H9 (cell line): Measurements from ENCODE around the gene FGD6. TPM values are rescaled to one million over a fixed set of nuclear protein-coding genes. Genes with fewer than 3 reads are reported as not detected.

Experiments
- DNase-seq: peaks from one replicate; pipeline ENCODE4 v3.0.0-alpha.2; 2017
- H2AFZ ChIP-seq: one replicate; pipeline ENCODE4 v1.6.1; 2013; ENCODE audit warnings: mild to moderate bottlenecking, low read length, control low read depth, moderate library complexity
- H2AK5ac ChIP-seq: 2 replicates; pipeline ENCODE4 v1.6.1; 2013; ENCODE audit warnings: low read length, control low read depth, mixed read lengths; ENCODE audit not compliant: insufficient read length
- H2BK120ac ChIP-seq: one replicate; pipeline ENCODE4 v1.6.1; 2013; ENCODE audit warnings: low read depth, mild to moderate bottlenecking, low read length, control low read depth, inconsistent platforms; ENCODE audit not compliant: poor library complexity, severe bottlenecking
- H2BK12ac ChIP-seq: 2 replicates; pipeline ENCODE4 v1.6.1; 2013; ENCODE audit warnings: low read length, control low read depth, mixed read lengths, low read depth; ENCODE audit not compliant: insufficient read length
- H2BK15ac ChIP-seq: 2 replicates; pipeline ENCODE4 v1.6.1; 2013; ENCODE audit warnings: low read depth, low read length, control low read depth
- H2BK20ac ChIP-seq: one replicate; pipeline ENCODE4 v1.6.1; 2013; ENCODE audit warnings: low read depth, mild to moderate bottlenecking, low read length, control low read depth, inconsistent platforms; ENCODE audit not compliant: poor library complexity, severe bottlenecking
- H2BK5ac ChIP-seq: 2 replicates; pipeline ENCODE4 v1.6.1; 2013; ENCODE audit warnings: low read length, control low read depth, mixed read lengths; ENCODE audit not compliant: insufficient read length
- H3K14ac ChIP-seq: 2 replicates; pipeline ENCODE4 v1.6.1; 2013; ENCODE audit warnings: low read length, control low read depth; ENCODE audit not compliant: insufficient read depth
- H3K18ac ChIP-seq: 2 replicates; pipeline ENCODE4 v1.6.1; 2013; ENCODE audit warnings: low read depth, mild to moderate bottlenecking, mixed read lengths, low read length, control low read depth; ENCODE audit not compliant: insufficient read length
- H3K23ac ChIP-seq: 2 replicates; pipeline ENCODE4 v1.6.1; 2013; ENCODE audit warnings: low read length, control low read depth, mixed read lengths, low read depth; ENCODE audit not compliant: insufficient read length
- H3K23me2 ChIP-seq: 2 replicates; pipeline ENCODE4 v1.6.1; 2013; ENCODE audit warnings: low read depth, mild to moderate bottlenecking, mixed read lengths, low read length, control low read depth; ENCODE audit not compliant: insufficient read length, poor library complexity, severe bottlenecking
- H3K27ac ChIP-seq: 2 replicates; pipeline ENCODE4 v1.5.1; 2013; ENCODE audit warnings: low read length, control low read depth, mixed read lengths, low read depth; ENCODE audit not compliant: insufficient read length
- H3K27me3 ChIP-seq: 2 replicates; pipeline ENCODE4 v1.6.1; 2013; ENCODE audit warnings: low read length, control low read depth, inconsistent platforms; ENCODE audit not compliant: insufficient read depth
- H3K4ac ChIP-seq: 2 replicates; pipeline ENCODE4 v1.6.1; 2013; ENCODE audit warnings: low read depth, mild to moderate bottlenecking, control low read depth, inconsistent platforms, low read length, moderate library complexity
- H3K4me1 ChIP-seq: 2 replicates; pipeline ENCODE4 v1.6.1; 2013; ENCODE audit warnings: low read length, control low read depth, inconsistent platforms; ENCODE audit not compliant: insufficient read depth
- H3K4me2 ChIP-seq: 2 replicates; pipeline ENCODE4 v1.6.1; 2013; ENCODE audit warnings: low read length, control low read depth, mixed read lengths; ENCODE audit not compliant: insufficient read length, insufficient read depth
- H3K56ac ChIP-seq: 2 replicates; pipeline ENCODE4 v1.6.1; 2013; ENCODE audit warnings: low read depth, mild to moderate bottlenecking, mixed read lengths, low read length, control low read depth; ENCODE audit not compliant: insufficient read length
- H3K79me1 ChIP-seq: 2 replicates; pipeline ENCODE4 v1.6.1; 2013; ENCODE audit warnings: low read depth, mild to moderate bottlenecking, moderate library complexity, low read length, control low read depth, inconsistent platforms; ENCODE audit not compliant: insufficient read depth, poor library complexity, severe bottlenecking
- H3K79me2 ChIP-seq: 2 replicates; pipeline ENCODE4 v1.6.1; 2013; ENCODE audit warnings: low read length, control low read depth, inconsistent platforms; ENCODE audit not compliant: insufficient read depth
- H3K9ac ChIP-seq: 2 replicates; pipeline ENCODE4 v1.6.1; 2013; ENCODE audit warnings: low read length, control low read depth, mixed read lengths; ENCODE audit not compliant: insufficient read length; ENCODE audit errors: extremely low read depth
- H3K9me3 ChIP-seq: one replicate; pipeline ENCODE4 v1.6.1; 2013; ENCODE audit warnings: low read depth, low read length, inconsistent platforms; ENCODE audit not compliant: control insufficient read depth
- H3T11ph ChIP-seq: one replicate; pipeline ENCODE4 v1.6.1; 2013; ENCODE audit warnings: mild to moderate bottlenecking, low read length, control low read depth, inconsistent platforms
- H4K20me1 ChIP-seq: one replicate; pipeline ENCODE4 v1.6.1; 2013; ENCODE audit not compliant: control insufficient read depth, insufficient read length, insufficient read depth
- H4K5ac ChIP-seq: 2 replicates; pipeline ENCODE4 v1.6.1; 2013; ENCODE audit warnings: low read depth, mild to moderate bottlenecking, mixed read lengths, low read length, control low read depth; ENCODE audit not compliant: insufficient read length
- H4K8ac ChIP-seq: replicated peaks from 2 replicates; pipeline ENCODE4 v1.6.1; 2013; ENCODE audit warnings: low read length, control low read depth, mixed read lengths, low read depth; ENCODE audit not compliant: insufficient read length
- H4K91ac ChIP-seq: 2 replicates; pipeline ENCODE4 v1.6.1; 2013; ENCODE audit warnings: low read depth, mild to moderate bottlenecking, moderate library complexity, mixed read lengths, low read length, control low read depth; ENCODE audit not compliant: insufficient read length
- H3K27ac Mint-ChIP-seq, 3 experiments: 2 replicates in 2 of 3; 3 replicates in 1 of 3; pipeline ENCODE4 v1.8.0; 2020 to 2021; ENCODE audit warnings: mixed read lengths in 3 of 3, mild to moderate bottlenecking in 1 of 3, moderate library complexity in 1 of 3
- H3K27me3 Mint-ChIP-seq: 2 replicates; pipeline ENCODE4 v1.8.0; 2021; ENCODE audit warnings: low read depth, mild to moderate bottlenecking, moderate library complexity, mixed read lengths
- H3K36me3 Mint-ChIP-seq, 3 experiments: 2 replicates in 2 of 3; 3 replicates in 1 of 3; pipeline ENCODE4 v1.8.0; 2020 to 2021; ENCODE audit warnings: low read depth in 3 of 3, mixed read lengths in 3 of 3; ENCODE audit not compliant: insufficient read depth in 1 of 3
- H3K4me1 Mint-ChIP-seq, 2 experiments: 2 replicates each; pipeline ENCODE4 v1.8.0; 2020; ENCODE audit warnings: mixed read lengths in 2 of 2
- H3K4me3 Mint-ChIP-seq, 2 experiments: 2 replicates in 1 of 2; 3 replicates in 1 of 2; pipeline ENCODE4 v1.8.0; 2020 to 2021; ENCODE audit warnings: mild to moderate bottlenecking in 2 of 2, mixed read lengths in 2 of 2, moderate library complexity in 1 of 2
- H3K9me3 Mint-ChIP-seq, 2 experiments: 2 replicates in 1 of 2; 3 replicates in 1 of 2; pipeline ENCODE4 v1.8.0; 2020; ENCODE audit warnings: mild to moderate bottlenecking in 2 of 2, mixed read lengths in 2 of 2, moderate library complexity in 1 of 2
- CTCF ChIP-seq: fragments of 200-600 bp; sonication (generic); conservative IDR thresholded peaks from 3 replicates; pipeline ENCODE4 v1.8.0; 2021; ENCODE audit warnings: antibody characterized with exemption, mild to moderate bottlenecking
- WGBS: extraction: QIAGEN DNeasy Blood & Tissue Kit; methylation state at CpG from one replicate; pipeline ENCODE4 v1.1.7; 2013; ENCODE audit warnings: missing lambda C conversion rate, low lambda C conversion rate, mixed read lengths; ENCODE audit not compliant: insufficient read length; ENCODE audit errors: extremely low coverage; 5-methylcytosine and 5-hydroxymethylcytosine counted together
- total RNA-seq: library from RNA; stranded (reverse); gene quantifications from 2 replicates; pipeline ENCODE4 v1.2.1, GENCODE V29; 2021

FGD6 gene
- total RNA-seq, 1 experiment from 2014 or later, result 39.5 TPM

GRCh38 chr12:95238150-95238549 lies 20.9 kb upstream of the FGD6 start:
- no peak overlapping the region for H2BK12ac ChIP-seq
- no peak overlapping the region for H2BK20ac ChIP-seq
- Mint-ChIP-seq H3K36me3 (peaks cover 31 to 49% (median 37%) of the 10 kb centered on the region in 3 experiments), H3K4me1 (peaks cover 0 to 7% of the 10 kb centered on the region in 2 experiments; a peak in 1 of 4 replicates), H3K4me3 (no peak overlapping the region), H3K27ac (no peak overlapping the region), H3K27me3 (no peaks in the 10 kb centered on the region), H3K9me3 (peaks cover 13 to 15% of the 10 kb centered on the region in 2 experiments)
- no peak overlapping the region for H3K9ac ChIP-seq
- H3K4me1 ChIP-seq, result no peaks in the 10 kb centered on the region
- no peak overlapping the region for H2BK5ac ChIP-seq
- peaks cover 4% of the 10 kb centered on the region; the same call in 1 of the 2 replicates for H3K79me2 ChIP-seq
- H3K23me2 ChIP-seq, result no peaks in the 10 kb centered on the region
- no peak for TF ChIP-seq CTCF
- H3K9me3 ChIP-seq, result no peaks in the 10 kb centered on the region
- peaks cover 3% of the 10 kb centered on the region for H3K79me1 ChIP-seq
- H4K8ac ChIP-seq, result no peak overlapping the region
- no peak overlapping the region for H3K18ac ChIP-seq
- H2AK5ac ChIP-seq, result no peak overlapping the region
- H2BK120ac ChIP-seq, result no peak overlapping the region
- no peak overlapping the region for H3K23ac ChIP-seq
- H3T11ph ChIP-seq, result no peak overlapping the region
- no peak overlapping the region for H2AFZ ChIP-seq
- no peak overlapping the region for H3K4ac ChIP-seq
- no peaks in the 10 kb centered on the region for H3K27me3 ChIP-seq
- no peak overlapping the region for H2BK15ac ChIP-seq
- no CpG with 5 or more reads among the region's 1 CpG for WGBS
- H3K56ac ChIP-seq, result no peak overlapping the region
- H4K20me1 ChIP-seq, result no peaks in the 10 kb centered on the region
- H3K4me2 ChIP-seq, result no peak overlapping the region
- H4K5ac ChIP-seq, result no peak overlapping the region
- H3K14ac ChIP-seq, result no peak overlapping the region
- H3K27ac ChIP-seq, result no peak overlapping the region
- no peak for DNase-seq
- no peak overlapping the region for H4K91ac ChIP-seq
